Activated naive CD4-positive, alpha-beta T cell treated with anti-CD3 and anti-CD28 coated beads, Interleukin-2, amount 50 U/mL, for 72 hours (primary cell): ENCODE data around the gene PIGBOS1. TPM values are rescaled to one million over a fixed set of nuclear protein-coding genes. Genes with fewer than 3 reads are reported as not detected.
"Not testable (repeated sequence)": the region's sequence is repeated elsewhere in the genome, so short reads cannot be mapped to it uniquely, and the experiment has no call there.

Experiments used
- ATAC-seq, 2 donors: fragments of 150-1000 bp; cut with Tn5 transposase; 2 replicates each; pipeline ENCODE4 v1.10.0; 2021; ENCODE audit warnings: mild to moderate bottlenecking in 2 of 2, moderate library complexity in 2 of 2
- DNase-seq, 2 donors: peaks; one replicate each; pipeline ENCODE4 v3.0.0; 2021 to 2022; ENCODE audit warnings: low spot score in 2 of 2
- H3K27ac Mint-ChIP-seq, 2 donors: one replicate each; pipeline ENCODE4 v1.8.0; 2022; ENCODE audit warnings: mild to moderate bottlenecking in 2 of 2, mixed read lengths in 2 of 2
- H3K36me3 Mint-ChIP-seq, 2 donors: one replicate each; pipeline ENCODE4 v1.8.0; 2022; ENCODE audit warnings: mixed read lengths in 2 of 2
- H3K9me3 Mint-ChIP-seq, 2 donors: one replicate each; pipeline ENCODE4 v1.8.0; 2022; ENCODE audit warnings: mixed read lengths in 2 of 2
- total RNA-seq, 2 donors: library from RNA; stranded (reverse); gene quantifications; one replicate each; pipeline ENCODE4 v1.2.3, GENCODE V29; 2022

PIGBOS1 gene
- total RNA-seq, 2 donors from 2014 or later, result 4.8 to 9.7 TPM

- ATAC-seq, result no peak
- peaks cover 13 to 14% of the 10 kb centered on the region in 2 donors for H3K36me3 Mint-ChIP-seq
- H3K27ac Mint-ChIP-seq, result no peak overlapping the region
- no peak for DNase-seq
- H3K9me3 Mint-ChIP-seq, result no peaks in the 10 kb centered on the region
Measured at GRCh38 chr15:55322467-55322866, 3.5 kb upstream of the PIGBOS1 start.

- ATAC-seq (no peak), DNase-seq (no peak)
- H3K27ac Mint-ChIP-seq, result no peak overlapping the region
- H3K36me3 Mint-ChIP-seq, result peaks cover 13 to 15% of the 10 kb centered on the region in 2 donors
- H3K9me3 Mint-ChIP-seq, result no peaks in the 10 kb centered on the region
Measured at GRCh38 chr15:55320963-55321362, 2.0 kb upstream of the PIGBOS1 start.

GRCh38 chr15:55320238-55320550, 1.3 kb upstream of the PIGBOS1 start:
- H3K36me3 Mint-ChIP-seq, result peaks cover 13 to 15% of the 10 kb centered on the region in 2 donors
- ATAC-seq, result no peak
- no peak for DNase-seq
- no peaks in the 10 kb centered on the region for H3K9me3 Mint-ChIP-seq
- peak overlapping the region; percentile 65 to 98 for H3K27ac Mint-ChIP-seq

DNA sequence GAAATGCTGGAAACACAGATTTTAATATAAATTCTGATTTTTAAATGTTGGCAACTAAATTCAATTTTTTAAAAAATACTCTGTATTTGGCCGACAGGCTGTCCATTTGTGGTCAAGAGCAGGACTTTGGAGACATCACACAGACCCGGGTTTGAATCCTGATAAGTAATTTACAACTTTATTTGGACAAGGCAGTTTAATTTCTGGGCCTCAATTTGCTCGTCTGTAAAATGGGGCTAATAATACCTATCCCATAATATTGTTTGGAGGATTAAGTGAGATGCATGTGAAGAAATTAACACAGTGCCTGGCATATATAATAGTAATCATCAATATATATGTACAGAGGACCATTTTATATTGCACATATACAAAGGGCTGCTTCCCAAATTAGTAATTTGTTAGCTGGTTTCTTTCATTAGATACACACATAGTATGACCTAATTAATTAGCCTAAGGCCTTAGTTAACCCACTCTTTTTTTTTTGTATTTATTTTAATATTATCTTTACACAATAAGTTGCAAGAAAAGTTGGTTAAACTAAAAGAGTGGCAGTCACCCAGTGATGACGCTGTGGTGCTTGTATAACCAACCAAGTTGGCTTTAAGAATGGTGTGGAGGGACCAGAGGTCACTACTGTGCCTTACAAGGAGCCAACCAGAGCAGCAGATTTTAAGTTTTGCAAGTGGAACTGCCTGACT, 764 bp upstream of the PIGBOS1 start:
- no peak for DNase-seq
- H3K27ac Mint-ChIP-seq, result peak overlapping the region; percentile 98 to 99
- no peaks in the 10 kb centered on the region for H3K9me3 Mint-ChIP-seq
- peaks cover 13 to 15% of the 10 kb centered on the region in 2 donors for H3K36me3 Mint-ChIP-seq
- peak in 1 of 2 donors; percentile 43 for ATAC-seq

- not testable (repeated sequence) for H3K27ac Mint-ChIP-seq, ATAC-seq, H3K36me3 Mint-ChIP-seq, DNase-seq, H3K9me3 Mint-ChIP-seq
Measured at GRCh38 chr15:55302801-55303200, 16.1 kb downstream of the PIGBOS1 start.

GRCh38 chr15:55297315-55297714, 21.6 kb downstream of the PIGBOS1 start:
- Mint-ChIP-seq H3K9me3 (no peaks in the 10 kb centered on the region), H3K27ac (no peak overlapping the region), H3K36me3 (no peaks in the 10 kb centered on the region)
- DNase-seq, result no peak
- no peak for ATAC-seq

GRCh38 chr15:55290528-55291057, 28.3 kb downstream of the PIGBOS1 start:
- Mint-ChIP-seq H3K27ac (peak overlapping the region; percentile 84 to 98), H3K9me3 (no peaks in the 10 kb centered on the region), H3K36me3 (peaks cover 18 to 35% of the 10 kb centered on the region in 2 donors)
- DNase-seq (peak; percentile 83 to 87), ATAC-seq (peak; percentile 73 to 80)

GRCh38 chr15:55289746-55290527, 29.0 kb downstream of the PIGBOS1 start, which contains the start of gene RAB27A:
RAB27A (minus strand) TSS chr15:55289813; CDS start chr15:55234934, 54,879 bp downstream.
- ATAC-seq (peak; percentile 81 to 84), DNase-seq (peak; percentile 79 to 87)
- H3K9me3 Mint-ChIP-seq, result no peaks in the 10 kb centered on the region
- H3K27ac Mint-ChIP-seq, result peak within 1 kb of the TSS; percentile 97 to 98
- peaks cover 18 to 38% of the 10 kb centered on the region in 2 donors for H3K36me3 Mint-ChIP-seq

DNA sequence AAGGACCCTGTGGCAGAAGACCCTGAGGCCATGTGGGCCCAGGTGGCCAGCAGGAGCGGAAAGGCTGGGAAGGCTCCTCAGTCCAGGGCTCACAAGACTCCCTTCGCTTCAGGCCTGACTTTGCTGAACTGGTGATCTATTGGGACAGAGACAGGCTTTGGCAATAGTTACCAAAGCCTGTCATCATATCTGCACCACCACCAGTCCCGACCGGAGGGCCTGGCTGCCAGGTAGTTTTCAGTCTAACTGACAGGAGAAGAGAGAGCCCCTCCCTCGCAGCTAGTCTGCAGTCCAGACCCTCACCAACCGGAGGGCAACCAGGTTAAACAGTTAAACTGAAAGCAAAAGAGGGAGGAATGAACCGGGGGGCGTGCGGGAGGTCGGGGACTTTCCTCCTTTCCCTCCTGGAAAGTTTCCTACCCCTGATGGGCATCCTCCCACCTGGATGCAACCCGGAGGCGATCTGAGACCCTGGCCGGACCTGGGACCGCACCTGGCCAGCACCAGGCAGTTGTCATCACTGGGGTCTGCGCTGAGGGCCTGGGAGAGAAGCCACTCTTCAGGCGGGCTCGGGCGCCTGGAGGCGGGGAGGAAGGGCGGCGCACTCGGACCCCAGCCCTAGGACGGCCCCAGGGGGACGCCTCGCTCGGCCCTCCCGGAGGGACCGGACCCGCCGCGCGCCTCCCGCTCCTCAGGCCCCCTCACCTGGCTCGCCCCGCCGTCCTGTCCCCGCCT, 29.7 kb downstream of the PIGBOS1 start:
- peak overlapping the region; percentile 97 to 98 for H3K27ac Mint-ChIP-seq
- DNase-seq, result peak; percentile 48 to 62
- H3K36me3 Mint-ChIP-seq, result peaks cover 18 to 44% of the 10 kb centered on the region in 2 donors
- H3K9me3 Mint-ChIP-seq, result no peaks in the 10 kb centered on the region
- ATAC-seq, result peak; percentile 16 to 20

GRCh38 chr15:55288006-55288717, 30.8 kb downstream of the PIGBOS1 start:
- ATAC-seq (no peak), DNase-seq (no peak)
- Mint-ChIP-seq H3K27ac (peak overlapping the region; percentile 97 to 98), H3K9me3 (no peaks in the 10 kb centered on the region), H3K36me3 (peaks cover 18 to 44% of the 10 kb centered on the region in 2 donors)

GRCh38 chr15:55286442-55287189, 32.3 kb downstream of the PIGBOS1 start:
- not testable (repeated sequence) for H3K9me3 Mint-ChIP-seq, ATAC-seq, DNase-seq
- Mint-ChIP-seq H3K27ac (peak overlapping the region in 1 of 2 donors; percentile 98), H3K36me3 (peaks cover 18 to 44% of the 10 kb centered on the region in 2 donors)

DNA sequence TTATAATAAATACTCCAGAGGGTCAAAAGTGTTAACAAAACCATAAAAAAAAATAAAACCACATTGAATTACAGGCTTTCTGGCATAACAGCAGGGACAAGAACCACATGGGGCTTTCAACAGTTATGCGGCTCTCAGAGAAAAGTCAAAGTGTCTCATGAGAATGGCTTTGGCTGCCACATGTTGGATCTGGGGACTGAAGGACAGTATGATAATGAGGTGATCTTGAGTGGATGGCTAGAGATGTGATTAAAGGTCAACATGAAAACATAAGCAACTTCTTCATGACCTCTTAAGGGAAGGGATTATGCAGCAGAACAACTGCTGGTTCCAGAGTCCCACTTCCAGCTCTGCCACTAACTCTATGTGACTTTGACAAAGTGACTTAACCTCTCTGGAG, 34.5 kb downstream of the PIGBOS1 start:
- peaks cover 18 to 44% of the 10 kb centered on the region in 2 donors for H3K36me3 Mint-ChIP-seq
- no peak for DNase-seq
- ATAC-seq, result no peak
- no peaks in the 10 kb centered on the region for H3K9me3 Mint-ChIP-seq
- peak overlapping the region; percentile 42 to 97 for H3K27ac Mint-ChIP-seq

DNA sequence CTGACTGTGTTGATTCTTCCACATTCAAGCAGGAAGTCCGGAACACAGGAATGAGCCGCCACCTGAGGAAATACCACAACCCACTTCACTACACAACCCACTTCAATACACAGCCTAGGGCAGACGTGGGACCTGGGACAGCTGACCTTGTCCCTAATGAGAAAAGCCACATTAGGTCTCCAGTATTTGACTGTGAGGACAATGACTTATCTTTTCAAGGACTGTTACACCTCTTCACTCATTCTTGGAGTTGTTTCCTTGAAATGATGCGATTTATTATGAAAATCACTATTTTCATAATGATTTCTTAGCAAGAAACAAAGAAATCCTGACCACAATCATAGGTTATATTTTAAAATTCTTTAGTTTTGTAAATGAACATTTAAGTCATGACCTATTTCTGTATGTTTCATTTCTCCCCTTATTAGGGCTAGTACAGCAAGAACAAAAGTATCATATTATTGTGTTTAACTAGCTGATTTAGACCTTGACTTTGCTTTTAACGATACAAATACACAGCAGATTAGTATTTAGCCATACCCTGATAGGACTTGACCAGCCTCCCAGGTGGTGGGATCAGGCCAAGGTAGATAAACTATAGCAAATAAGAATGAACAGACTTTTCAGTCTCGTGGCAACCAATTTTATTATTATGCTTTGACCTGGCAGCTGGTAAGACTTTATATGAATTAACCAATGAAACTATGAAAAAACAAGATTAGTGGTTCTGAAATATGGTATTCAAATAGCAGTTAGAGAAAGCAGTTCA, 35.4 kb downstream of the PIGBOS1 start:
- Mint-ChIP-seq H3K27ac (peak overlapping the region; percentile 93 to 97), H3K9me3 (no peaks in the 10 kb centered on the region), H3K36me3 (peaks cover 13 to 39% of the 10 kb centered on the region in 2 donors)
- peak in 1 of 2 donors; percentile 30 for ATAC-seq
- DNase-seq, result no peak

GRCh38 chr15:55282284-55282833, 36.6 kb downstream of the PIGBOS1 start:
- peak overlapping the region; percentile 93 to 97 for H3K27ac Mint-ChIP-seq
- H3K36me3 Mint-ChIP-seq, result peaks cover 11 to 30% of the 10 kb centered on the region in 2 donors
- DNase-seq (no peak), ATAC-seq (peak; percentile 12 to 16)
- no peaks in the 10 kb centered on the region for H3K9me3 Mint-ChIP-seq
